H1 (cell line): ENCODE data around the gene SHISAL2B. TPM values are rescaled to one million over a fixed set of nuclear protein-coding genes. Genes with fewer than 3 reads are reported as not detected.

Source experiments
- CTCF ChIA-PET: fragments of 300-600 bp; sonication (Branson Sonifier 250); formaldehyde crosslinking; loops from one replicate; lab custom pipeline; 2021; ENCODE audit not compliant: partially characterized antibody; lab: Charles Lee
- POLR2A ChIA-PET: fragments of 300-600 bp; sonication (Branson Sonifier 250); formaldehyde crosslinking; loops from one replicate; lab custom pipeline; 2021; ENCODE audit warnings: inconsistent platforms; ENCODE audit not compliant: partially characterized antibody; lab: Charles Lee
- DNase-seq, 2 experiments: peaks; one replicate each; pipeline versions ENCODE4 v3.0.0 to v3.0.0-alpha.2; 2010 to 2022; ENCODE audit warnings: low spot score in 2 of 2, low read depth in 1 of 2, mixed read lengths in 1 of 2
- FAIRE-seq: peaks from 2 replicates; lab custom pipeline; 2011; peaks lifted over from hg19 to GRCh38; lab: Jason Lieb, UNC
- H2AFZ ChIP-seq: 2 replicates; pipeline ENCODE4 v1.8.1; 2012; ENCODE audit warnings: low read length, inconsistent platforms
- H2AK5ac ChIP-seq: 2 replicates; pipeline ENCODE4 v1.6.1; 2013; ENCODE audit warnings: low read depth, low read length
- H2BK120ac ChIP-seq: replicated peaks from 2 replicates; pipeline ENCODE3; 2013; ENCODE audit warnings: low read depth, low read length, inconsistent platforms
- H2BK12ac ChIP-seq: 2 replicates; pipeline ENCODE4 v1.6.1; 2013; ENCODE audit warnings: low read depth, low read length
- H2BK15ac ChIP-seq: 2 replicates; pipeline ENCODE4 v1.6.1; 2013; ENCODE audit warnings: low read length
- H2BK20ac ChIP-seq: 2 replicates; pipeline ENCODE4 v1.6.1; 2013; ENCODE audit warnings: low read length
- H2BK5ac ChIP-seq: 2 replicates; pipeline ENCODE4 v1.6.1; 2013; ENCODE audit warnings: low read depth, low read length
- H3K14ac ChIP-seq: 2 replicates; pipeline ENCODE4 v1.6.1; 2013; ENCODE audit warnings: inconsistent platforms; ENCODE audit not compliant: insufficient read length
- H3K18ac ChIP-seq: 2 replicates; pipeline ENCODE4 v1.6.1; 2013; ENCODE audit warnings: low read length; ENCODE audit errors: extremely low read depth
- H3K23ac ChIP-seq: 2 replicates; pipeline ENCODE4 v1.6.1; 2013; ENCODE audit warnings: inconsistent platforms; ENCODE audit not compliant: insufficient read length
- H3K23me2 ChIP-seq: 2 replicates; pipeline ENCODE4 v1.6.1; 2013; ENCODE audit warnings: low read depth, low read length
- H3K27ac ChIP-seq: 2 replicates; pipeline ENCODE4 v1.6.1; 2011; ENCODE audit warnings: low read depth, low read length, inconsistent platforms
- H3K27me3 ChIP-seq, 4 experiments: replicated peaks in 1 of 4; 1 replicate in 1 of 4; 2 replicates in 3 of 4; pipeline versions ENCODE4 v1.6.1 to v1.8.1; 2011 to 2013; ENCODE audit warnings: low read length in 3 of 4, mild to moderate bottlenecking in 3 of 4, inconsistent platforms in 2 of 4, mixed read lengths in 2 of 4, moderate library complexity in 1 of 4; ENCODE audit not compliant: control insufficient read depth in 3 of 4, insufficient read depth in 3 of 4; ENCODE audit errors: extremely low read depth in 1 of 4
- H3K36me3 ChIP-seq, 4 experiments: 2 replicates each; pipeline versions ENCODE4 v1.6.1 to v1.8.1; 2011 to 2013; ENCODE audit warnings: mild to moderate bottlenecking in 4 of 4, low read length in 3 of 4, moderate library complexity in 2 of 4, control low read depth in 1 of 4, inconsistent platforms in 1 of 4; ENCODE audit not compliant: insufficient read depth in 4 of 4, control insufficient read depth in 2 of 4
- H3K4ac ChIP-seq: replicated peaks from 2 replicates; pipeline ENCODE3; 2013; ENCODE audit warnings: low read length, low read depth, mixed read lengths, inconsistent platforms; ENCODE audit not compliant: insufficient read length
- H3K4me1 ChIP-seq, 4 experiments: replicated peaks in 1 of 4; 1 replicate in 1 of 4; 2 replicates in 3 of 4; pipeline versions ENCODE4 v1.6.1 to v1.8.1; 2011 to 2013; ENCODE audit warnings: low read length in 3 of 4, inconsistent platforms in 2 of 4, mixed read lengths in 1 of 4; ENCODE audit not compliant: insufficient read depth in 4 of 4, control insufficient read depth in 3 of 4
- H3K4me2 ChIP-seq, 2 experiments: 2 replicates each; pipeline versions ENCODE4 v1.6.1 to v1.8.1; 2011 to 2013; ENCODE audit warnings: low read depth in 2 of 2, low read length in 2 of 2, control low read depth in 1 of 2, inconsistent platforms in 1 of 2, mild to moderate bottlenecking in 1 of 2; ENCODE audit not compliant: insufficient read depth in 1 of 2
- H3K4me3 ChIP-seq, 4 experiments: fragments of 200-600, 300-600 bp in 1 of 4; sonication (generic), shearing (Covaris generic), sonication (Bioruptor Twin) in 1 of 4; 2 replicates each; pipeline versions ENCODE4 v1.5.1 to v1.8.1; 2011 to 2016; ENCODE audit warnings: low read length in 4 of 4, low read depth in 3 of 4, control low read depth in 2 of 4, inconsistent platforms in 2 of 4, mild to moderate bottlenecking in 2 of 4, mixed read lengths in 1 of 4, moderate library complexity in 1 of 4; ENCODE audit not compliant: insufficient read depth in 2 of 4; ENCODE audit errors: extremely low read depth in 1 of 4
- H3K56ac ChIP-seq: replicated peaks from 2 replicates; pipeline ENCODE3; 2013; ENCODE audit warnings: low read depth, mild to moderate bottlenecking, mixed read lengths, low read length, inconsistent platforms; ENCODE audit not compliant: insufficient read length
- H3K79me1 ChIP-seq: 2 replicates; pipeline ENCODE4 v1.6.1; 2013; ENCODE audit warnings: low read depth, low read length, control low read depth
- H3K79me2 ChIP-seq, 2 experiments: 2 replicates each; pipeline versions ENCODE4 v1.6.1 to v1.8.1; 2012 to 2013; ENCODE audit warnings: low read length in 2 of 2, mild to moderate bottlenecking in 2 of 2, inconsistent platforms in 1 of 2; ENCODE audit not compliant: insufficient read depth in 2 of 2, control insufficient read depth in 1 of 2
- H3K9ac ChIP-seq, 4 experiments: replicated peaks in 1 of 4; 1 replicate in 1 of 4; 2 replicates in 3 of 4; pipeline versions ENCODE4 v1.6.1 to v1.8.1; 2011 to 2013; ENCODE audit warnings: low read depth in 3 of 4, low read length in 3 of 4, control low read depth in 2 of 4, mild to moderate bottlenecking in 2 of 4, moderate library complexity in 2 of 4, inconsistent platforms in 1 of 4; ENCODE audit errors: extremely low read depth in 1 of 4
- H3K9me3 ChIP-seq, 2 experiments: 2 replicates each; pipeline versions ENCODE4 v1.6.1 to v1.8.1; 2012 to 2013; ENCODE audit warnings: mild to moderate bottlenecking in 2 of 2, moderate library complexity in 2 of 2, control low read depth in 1 of 2, inconsistent platforms in 1 of 2, low read depth in 1 of 2, low read length in 1 of 2, mixed read lengths in 1 of 2; ENCODE audit not compliant: insufficient read depth in 2 of 2
- H4K20me1 ChIP-seq, 2 experiments: replicated peaks in 1 of 2; 2 replicates each; pipeline versions ENCODE3 to v1.8.1; 2011 to 2013; ENCODE audit warnings: inconsistent platforms in 2 of 2, low read length in 2 of 2, mild to moderate bottlenecking in 1 of 2; ENCODE audit not compliant: insufficient read depth in 2 of 2, control insufficient read depth in 1 of 2
- H4K5ac ChIP-seq: 2 replicates; pipeline ENCODE4 v1.6.1; 2013; ENCODE audit warnings: low read length, low read depth, mixed read lengths, inconsistent platforms; ENCODE audit not compliant: insufficient read length
- H4K8ac ChIP-seq: 2 replicates; pipeline ENCODE4 v1.8.0; 2013; ENCODE audit warnings: mild to moderate bottlenecking, moderate library complexity, low read length, inconsistent platforms; ENCODE audit not compliant: insufficient read depth; ENCODE audit errors: extremely low read depth
- H4K91ac ChIP-seq: replicated peaks from 2 replicates; pipeline ENCODE3; 2013; ENCODE audit warnings: low read length, mixed read lengths, inconsistent platforms; ENCODE audit not compliant: insufficient read length
- KDM1A ChIP-seq: fragments of 200-600, 300-600 bp; sonication (generic); IDR thresholded peaks from 2 replicates; pipeline ENCODE4 v1.7.1; 2016; ENCODE audit warnings: mild to moderate bottlenecking, low read length, borderline replicate concordance
- RNF2 ChIP-seq: fragments of 200-900, 300-1000 bp; sonication (generic); IDR thresholded peaks from 2 replicates; pipeline ENCODE4 v1.7.1; 2016; ENCODE audit warnings: borderline replicate concordance, low read depth, mild to moderate bottlenecking, antibody characterized with exemption, low read length; ENCODE audit not compliant: poor library complexity, severe bottlenecking; ENCODE audit errors: missing control alignments
- TBP ChIP-seq: IDR thresholded peaks from 2 replicates; pipeline ENCODE4 v1.6.1; 2011; ENCODE audit warnings: low read depth, low read length, improper control_type of control experiment
- WGBS, 2 experiments: shearing (Covaris generic) in 1 of 2; methylation state at CpG; one replicate each; pipeline versions ENCODE4 v1.1.6 to v1.1.7; 2013 to 2015; ENCODE audit warnings: low lambda C conversion rate in 2 of 2, mixed read lengths in 2 of 2, inconsistent platforms in 1 of 2, low coverage in 1 of 2, missing lambda C conversion rate in 1 of 2; ENCODE audit not compliant: insufficient replicate concordance in 2 of 2, insufficient coverage in 1 of 2, insufficient read length in 1 of 2; ENCODE audit errors: extremely low coverage in 1 of 2, missing lambda C conversion rate in 1 of 2; 5-methylcytosine and 5-hydroxymethylcytosine counted together
- long read RNA-seq, 2 experiments: library from RNA in 1 of 2; library from capped mRNA in 1 of 2; stranded (forward); transcript quantifications; one replicate each; pipeline ENCODE4 v2.0.0, GENCODE V29; 2021; ENCODE audit warnings: inconsistent platforms in 1 of 2
- polyA minus RNA-seq, 3 experiments: library from RNA; depleted of rRNA, polyadenylated mRNA; stranded (reverse); fragments of >200 nt; gene quantifications; 1 replicate in 2 of 3; 2 replicates in 1 of 3; pipeline ENCODE4 v1.2.3, GENCODE V29; 2011
- polyA plus RNA-seq, 7 experiments: library from polyadenylated mRNA; depleted of rRNA in 3 of 7; stranded (reverse) in 5 of 7; unstranded in 2 of 7; fragments of >200 nt in 5 of 7; fragments of 200-250 nt in 2 of 7; gene quantifications; 1 replicate in 5 of 7; 2 replicates in 1 of 7; 4 replicates in 1 of 7; pipeline versions ENCODE4 v1.2.1 to v1.2.3, GENCODE V29; 2011 to 2013; ENCODE audit warnings: missing spikeins in 2 of 7, mixed read lengths in 2 of 7
- total RNA-seq: library from RNA; stranded (reverse); fragmentation: NEBNext Ultra II Directional; extraction: Animal tissue kit (Norgen Biotek cat#: 25700); gene quantifications from 2 replicates; pipeline ENCODE4 v1.2.1, GENCODE V29; 2021

The SHISAL2B gene
- 8.6 and 10.6 TPM in 2 replicates for total RNA-seq
- polyA plus RNA-seq (2011; rRNA removed) = 12.4 and 14.2 TPM in 2 replicates
- 8.7 TPM for polyA plus RNA-seq (2011; cell fraction: cytosol; rRNA removed)
- polyA plus RNA-seq (2011; cell fraction: nucleus; rRNA removed) = 9.1 TPM
- polyA plus RNA-seq (2012, experiment 1 of 2) = 5.7 to 7.5 TPM (median 6.5 TPM) in 4 replicates
- polyA plus RNA-seq (2012, experiment 2 of 2) = 9.7 TPM
- 14.1 TPM for polyA plus RNA-seq (2013, experiment 1 of 2)
- 14.8 TPM for polyA plus RNA-seq (2013, experiment 2 of 2)
- polyA minus RNA-seq (2011; rRNA and poly(A)+ RNA removed) = 1.3 and 3.0 TPM in 2 replicates
- 3.2 TPM for polyA minus RNA-seq (2011; cell fraction: cytosol; rRNA and poly(A)+ RNA removed)
- 9.2 TPM for polyA minus RNA-seq (2011; cell fraction: nucleus; rRNA and poly(A)+ RNA removed)
- long read RNA-seq, experiment 1, transcript SHISAL2B-201 (3 exons, 847 nt) = major isoform, 7 of 11 reads
- long read RNA-seq, experiment 1, partial matches to known transcripts = 0 of 11 reads
- long read RNA-seq, experiment 1, other reads (novel, unspliced or antisense) = 2 of 11 reads
- long read RNA-seq, experiment 2, partial matches to known transcripts = 0 of 1 reads
- long read RNA-seq, experiment 2, other reads (novel, unspliced or antisense) = 1 of 1 reads

GRCh38 chr5:64690417-64691151 lies at the start of gene SHISAL2B:
Gene SHISAL2B (plus strand): TSS chr5:64690503. CDS start chr5:64690624, 121 bp downstream.
- Histone ChIP-seq H3K36me3 (peaks cover 0 to 2% (median 0%) of the 10 kb centered on the region in 4 experiments; a peak in 1 of 8 replicates), H4K5ac (peak within 1 kb of the TSS; percentile 8), H3K14ac (no peak within 1 kb of the TSS), H3K27ac (peak within 1 kb of the TSS; percentile 20; the same call in 1 of the 2 replicates), H4K91ac (peak within 1 kb of the TSS; percentile 70), H3K9me3 (peaks cover 0 to 4% of the 10 kb centered on the region in 2 experiments; a peak in 1 of 4 replicates), H2AFZ (peak within 1 kb of the TSS; percentile 94), H3K4me3 (peak within 1 kb of the TSS; percentile 46 to 65 (median 54)), H3K23me2 (peaks cover 13% of the 10 kb centered on the region), H2BK12ac (peak within 1 kb of the TSS; percentile 69), H4K8ac (peak within 1 kb of the TSS; percentile 97), H3K23ac (no peak within 1 kb of the TSS), H3K4me2 (peak within 1 kb of the TSS; percentile 82 to 98), H3K4me1 (peaks cover 1 to 10% (median 6%) of the 10 kb centered on the region in 4 experiments), H2BK15ac (peak within 1 kb of the TSS; percentile 89; the same call in 1 of the 2 replicates), H3K79me1 (no peaks in the 10 kb centered on the region), H3K4ac (peak within 1 kb of the TSS; percentile 48), H2AK5ac (no peak within 1 kb of the TSS), H3K9ac (peak within 1 kb of the TSS; percentile 65 to 87 (median 76)), H3K27me3 (peaks cover 0 to 11% (median 8%) of the 10 kb centered on the region in 4 experiments; a peak in 6 of 7 replicates), H3K79me2 (no peaks in the 10 kb centered on the region), H2BK20ac (peak within 1 kb of the TSS; percentile 97), H2BK5ac (peak within 1 kb of the TSS; percentile 26; the same call in 1 of the 2 replicates), H4K20me1 (no peaks in the 10 kb centered on the region), H2BK120ac (peak within 1 kb of the TSS; percentile 83), H3K18ac (peak within 1 kb of the TSS; percentile 93), H3K56ac (peak within 1 kb of the TSS; percentile 56)
- no peak for FAIRE-seq
- peak in 1 of 2 experiments; percentile 87 for DNase-seq
- ChIA-PET CTCF (interaction anchor here (0.5 to 3.6 kb wide), 12 partner anchors 11 to 542 kb away, joined by 3 to 20 read pairs (median 3); partner anchors contain the start of gene SREK1IP1), POLR2A (interaction anchor here (0.8 to 4.8 kb wide), 11 partner anchors 9 to 94 kb away, joined by 3 to 35 read pairs (median 3); partner anchors contain the start of genes CWC27 and SREK1IP1)
- 2% methylated on average over 53 of the region's 71 CpGs; no CpG with 5 or more reads in 1 of the 2 experiments for WGBS, 2 experiments
- TF ChIP-seq TBP (peak; percentile 87), KDM1A (no peak), RNF2 (no peak)
